Pancreas (tissue), 10 donors: ENCODE measurements around the gene PRSS23. TPM values are rescaled to one million over a fixed set of nuclear protein-coding genes. Genes with fewer than 3 reads are reported as not detected.

Experiments
- ATAC-seq, 4 donors: fragments of 200-7000 bp; cut with Tn5 transposase; one replicate each; pipeline versions ENCODE4 v1.8.0 to v1.9.1; 2020; ENCODE audit warnings: mild to moderate bottlenecking in 4 of 4, moderate library complexity in 4 of 4
- DNase-seq, 6 donors: peaks; one replicate each; pipeline ENCODE4 v3.0.0-alpha.2; 2020
- FAIRE-seq: peaks from 2 replicates; lab custom pipeline; 2012; peaks lifted over from hg19 to GRCh38; lab: Jason Lieb, UNC
- H3K27ac ChIP-seq, 4 donors: fragments of 200-600 bp; sonication (generic); 1 replicate in 3 of 4; 2 replicates in 1 of 4; pipeline versions ENCODE4 v1.5.0 to v1.8.0; 2020
- H3K27me3 ChIP-seq, 4 donors: fragments of 200-600 bp; one replicate each; pipeline ENCODE4 v1.8.0; 2021
- H3K36me3 ChIP-seq, 3 donors: fragments of 200-600 bp; sonication (generic) in 1 of 3; one replicate each; pipeline versions ENCODE4 v1.5.0 to v1.8.0; 2020 to 2021
- H3K4me1 ChIP-seq, 3 donors: fragments of 200-600 bp; one replicate each; pipeline ENCODE4 v1.8.0; 2021
- H3K4me3 ChIP-seq, 4 donors: fragments of 200-600 bp; sonication (generic) in 2 of 4; one replicate each; pipeline versions ENCODE4 v1.5.0 to v1.8.0; 2020 to 2021
- H3K9me3 ChIP-seq, 4 donors: fragments of 200-600 bp; one replicate each; pipeline ENCODE4 v1.8.0; 2021
- WGBS, 2 donors: extraction: QIAGEN DNeasy Blood & Tissue Kit; methylation state at CpG; one replicate each; pipeline ENCODE4 v1.1.7; 2013; 5-methylcytosine and 5-hydroxymethylcytosine counted together
- intact Hi-C, 3 donors: fragments of 100-400 bp; cut with DNase I; formaldehyde crosslinking; loops; one replicate each; pipeline versions ENCODE4 v1.11.1 to v1.14.2; 2022
- polyA plus RNA-seq, 2 donors: library from polyadenylated mRNA; stranded (reverse); fragments of 200-250 nt; gene quantifications; one replicate each; pipeline ENCODE4 v1.2.3, GENCODE V29; 2013
- total RNA-seq, 6 donors: library from RNA; stranded (reverse); fragmentation: NEBNext Ultra II Directional in 4 of 6; extraction: Animal tissue kit (Norgen Biotek cat#: 25700) in 4 of 6; gene quantifications; one replicate each; pipeline versions ENCODE4 v1.2.1 to v1.2.4, GENCODE V29; 2021 to 2023
- TF ChIP-seq, protein P1 (sequence below), 4 donors: fragments of 200-600 bp; sonication (generic) in 3 of 4; IDR thresholded peaks; one replicate each; pipeline versions ENCODE4 v1.5.0 to v1.8.0; 2021; ENCODE audit warnings: antibody characterized with exemption in 4 of 4
- donor health status: healthy with polysubstance abuse.
- donor health status: DM: no; HTN: no; CAD: no; lungs with moderate emphysema.
- donor health status: DM: no; HTN: no; CAD: no.
- donor health status: control.
- donor health status: control.
- donor health status: Bipolar disorder and iron deficiency.
- donor health status: DM: yes; HTN: yes; CAD: no.
- donor health status: DM: no; HTN: no; CAD: no.
- donor health status: DM: no; HTN: no; CAD: no.
- donor health status: DM: yes; HTN: yes; CAD: no.

The PRSS23 gene
- total and polyA plus RNA-seq, 8 donors = 4.4 to 29.4 (median 11.4) TPM

DNA sequence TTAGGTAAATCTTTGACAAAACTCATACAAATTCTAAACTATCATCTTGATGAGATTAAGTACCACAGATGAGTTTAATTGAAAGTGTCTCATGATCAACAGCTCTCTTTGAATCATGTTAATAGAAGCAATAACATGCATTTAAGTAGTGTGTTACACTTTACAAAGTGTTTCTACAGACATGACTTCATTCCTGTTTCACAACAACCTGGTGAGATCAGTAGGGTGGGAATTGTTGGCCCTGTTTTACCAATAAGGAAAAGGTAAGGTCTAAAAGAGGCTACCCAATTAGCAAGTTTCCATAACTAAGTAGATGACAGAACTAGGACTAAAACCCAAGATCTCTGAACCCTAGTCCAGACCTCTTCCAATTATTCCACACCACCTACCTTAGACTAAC, 12.7 kb upstream of the PRSS23 start:
- Histone ChIP-seq H3K36me3 (no peaks in the 10 kb centered on the region), H3K9me3 (no peaks in the 10 kb centered on the region), H3K4me1 (peaks cover 0 to 2% (median 0%) of the 10 kb centered on the region in 3 donors), H3K4me3 (no peak overlapping the region), H3K27ac (no peak overlapping the region), H3K27me3 (no peaks in the 10 kb centered on the region)
- no peak for DNase-seq
- FAIRE-seq = no peak
- intact Hi-C loops = no loop called here
- TF ChIP-seq, protein P1, sequence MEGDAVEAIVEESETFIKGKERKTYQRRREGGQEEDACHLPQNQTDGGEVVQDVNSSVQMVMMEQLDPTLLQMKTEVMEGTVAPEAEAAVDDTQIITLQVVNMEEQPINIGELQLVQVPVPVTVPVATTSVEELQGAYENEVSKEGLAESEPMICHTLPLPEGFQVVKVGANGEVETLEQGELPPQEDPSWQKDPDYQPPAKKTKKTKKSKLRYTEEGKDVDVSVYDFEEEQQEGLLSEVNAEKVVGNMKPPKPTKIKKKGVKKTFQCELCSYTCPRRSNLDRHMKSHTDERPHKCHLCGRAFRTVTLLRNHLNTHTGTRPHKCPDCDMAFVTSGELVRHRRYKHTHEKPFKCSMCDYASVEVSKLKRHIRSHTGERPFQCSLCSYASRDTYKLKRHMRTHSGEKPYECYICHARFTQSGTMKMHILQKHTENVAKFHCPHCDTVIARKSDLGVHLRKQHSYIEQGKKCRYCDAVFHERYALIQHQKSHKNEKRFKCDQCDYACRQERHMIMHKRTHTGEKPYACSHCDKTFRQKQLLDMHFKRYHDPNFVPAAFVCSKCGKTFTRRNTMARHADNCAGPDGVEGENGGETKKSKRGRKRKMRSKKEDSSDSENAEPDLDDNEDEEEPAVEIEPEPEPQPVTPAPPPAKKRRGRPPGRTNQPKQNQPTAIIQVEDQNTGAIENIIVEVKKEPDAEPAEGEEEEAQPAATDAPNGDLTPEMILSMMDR (IDR thresholded peaks at IDR 0.05) = no peak
- ATAC-seq = no peak

- TF ChIP-seq, protein P1 (IDR thresholded peaks at IDR 0.05) = no peak
- ATAC-seq (no peak), FAIRE-seq (no peak), DNase-seq (no peak)
- Histone ChIP-seq H3K27me3 (no peaks in the 10 kb centered on the region), H3K9me3 (no peaks in the 10 kb centered on the region), H3K27ac (no peak overlapping the region), H3K36me3 (no peaks in the 10 kb centered on the region), H3K4me1 (peaks cover 0 to 2% (median 0%) of the 10 kb centered on the region in 3 donors), H3K4me3 (no peak overlapping the region)
- intact Hi-C loops = no loop called here
These were observed 10.1 kb upstream of the PRSS23 start for GRCh38 chr11:86790195-86790725.

DNA sequence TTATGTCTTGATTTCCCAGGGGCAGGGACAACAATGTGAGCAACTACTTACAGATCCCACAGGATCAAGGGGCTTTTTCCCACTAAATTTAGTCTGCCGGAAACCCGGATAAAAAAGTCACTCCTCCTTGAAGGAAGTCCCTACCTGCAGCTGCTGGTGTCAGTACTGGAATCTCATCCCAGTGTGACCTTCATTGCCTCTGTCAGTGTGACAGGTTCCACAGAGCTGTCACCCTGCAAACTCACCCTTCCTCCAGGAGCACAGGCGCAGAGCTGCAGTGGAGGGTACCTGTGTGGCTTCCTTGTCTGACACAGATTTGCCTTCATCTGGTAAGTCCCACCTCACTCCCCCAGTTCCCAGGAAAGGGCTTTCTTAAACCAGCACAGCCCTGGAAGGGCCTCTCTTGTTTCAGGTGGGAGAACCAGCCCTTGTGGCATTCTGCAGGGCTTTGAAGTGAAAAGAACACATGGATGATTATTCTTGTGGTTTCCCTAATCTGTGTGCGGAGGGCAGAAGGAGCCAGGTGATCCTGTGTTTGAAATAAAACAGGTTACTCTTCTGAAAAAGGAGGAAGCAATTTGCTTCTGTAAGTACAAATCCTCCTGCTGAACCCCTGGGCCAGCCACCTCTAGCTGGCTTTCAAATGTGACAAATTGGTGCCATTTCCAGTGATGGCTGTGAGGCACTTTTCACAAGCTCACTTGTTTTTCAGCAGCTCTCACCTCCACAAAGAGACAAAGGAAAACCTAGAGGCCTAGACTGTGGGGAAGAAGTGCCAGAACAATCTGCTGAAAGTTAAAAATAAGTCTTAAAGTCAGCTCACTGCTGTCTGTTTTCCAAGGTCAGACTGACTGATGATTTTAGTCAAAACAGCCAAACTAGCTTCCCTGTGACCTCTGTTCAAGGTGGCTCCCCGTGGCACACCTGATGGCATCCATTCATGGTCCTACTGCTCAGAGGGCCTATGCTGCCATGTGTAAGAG, 9.2 kb upstream of the PRSS23 start:
- ATAC-seq (peak in 2 of 4 donors; percentile 18 to 31), DNase-seq (no peak), FAIRE-seq (no peak)
- H3K27me3 ChIP-seq = no peaks in the 10 kb centered on the region
- H3K9me3 ChIP-seq = no peaks in the 10 kb centered on the region
- no peaks in the 10 kb centered on the region for H3K36me3 ChIP-seq
- intact Hi-C loops = no loop called here
- H3K4me3 ChIP-seq = no peak overlapping the region
- TF ChIP-seq, protein P1 (IDR thresholded peaks at IDR 0.05) = no peak
- WGBS, 2 donors = 78 to 81% methylated on average over 5 of the region's 5 CpGs
- peaks cover 0 to 2% (median 0%) of the 10 kb centered on the region in 3 donors for H3K4me1 ChIP-seq
- H3K27ac ChIP-seq = no peak overlapping the region

DNA sequence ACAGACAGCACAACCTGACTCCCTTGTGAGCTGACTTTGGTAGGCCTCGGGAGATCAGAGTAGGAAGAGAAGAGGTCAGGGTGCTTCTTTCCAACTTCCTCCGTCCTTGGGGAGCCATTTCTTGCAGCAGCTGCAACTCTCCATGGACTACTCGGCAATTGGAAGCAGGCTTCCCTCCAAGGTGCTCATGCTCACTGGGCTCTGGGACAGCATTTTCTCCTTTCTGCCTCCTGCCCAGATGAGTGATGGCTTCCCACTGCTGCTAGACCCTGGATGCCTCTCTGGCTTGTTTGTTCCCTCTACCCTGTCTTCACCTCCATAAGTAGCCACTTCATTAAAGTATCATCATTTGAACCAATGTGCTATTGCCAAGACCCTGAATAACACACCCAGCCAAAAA, 8.2 kb upstream of the PRSS23 start:
- WGBS, 2 donors = 84 to 91% methylated on average over 3 of the region's 3 CpGs
- no peak for FAIRE-seq

More for the DNA sequence above, 8.2 kb upstream of the PRSS23 start:
- Histone ChIP-seq H3K4me1 (peaks cover 0 to 2% (median 0%) of the 10 kb centered on the region in 3 donors), H3K27me3 (no peaks in the 10 kb centered on the region), H3K4me3 (no peak overlapping the region), H3K36me3 (no peaks in the 10 kb centered on the region), H3K9me3 (no peaks in the 10 kb centered on the region), H3K27ac (no peak overlapping the region)
- ATAC-seq = no peak
- no peak for DNase-seq
- intact Hi-C loops = no loop called here
- TF ChIP-seq, protein P1 (IDR thresholded peaks at IDR 0.05) = no peak
